HepG2 (cell line): ENCODE measurements around the gene OPRL1. TPM values are rescaled to one million over a fixed set of nuclear protein-coding genes. Genes with fewer than 3 reads are reported as not detected.

Source experiments
- CBFB ChIP-seq: sonication (generic); formaldehyde crosslinking; IDR thresholded peaks from 2 replicates; pipeline ENCODE4 v1.4.0; 2020; ENCODE audit warnings: missing genetic modification reagents
- HOXA9 ChIP-seq: sonication (generic); formaldehyde crosslinking; IDR thresholded peaks from 2 replicates; pipeline ENCODE4 v1.8.1; 2022; ENCODE audit warnings: missing genetic modification reagents, mild to moderate bottlenecking, moderate library complexity, borderline replicate concordance
- JUN ChIP-seq: sonication (generic); formaldehyde crosslinking; IDR thresholded peaks from 2 replicates; pipeline ENCODE4 v1.4.0; 2020; ENCODE audit warnings: mild to moderate bottlenecking, missing genetic modification reagents
- MZF1 ChIP-seq: sonication (generic); formaldehyde crosslinking; IDR thresholded peaks from 2 replicates; pipeline ENCODE4 v1.8.1; 2023; ENCODE audit warnings: mild to moderate bottlenecking, missing genetic modification reagents, borderline replicate concordance
- NAIF1 ChIP-seq: sonication (generic); formaldehyde crosslinking; IDR thresholded peaks from 2 replicates; pipeline ENCODE4 v1.5.0; 2020; ENCODE audit warnings: mild to moderate bottlenecking, missing genetic modification reagents, borderline replicate concordance
- RORA ChIP-seq: sonication (generic); formaldehyde crosslinking; IDR thresholded peaks from 2 replicates; pipeline ENCODE4 v1.5.0; 2020; ENCODE audit warnings: mild to moderate bottlenecking, missing genetic modification reagents, moderate library complexity
- TOPORS ChIP-seq: sonication (generic); formaldehyde crosslinking; IDR thresholded peaks from 2 replicates; pipeline ENCODE4 v1.8.0; 2023; ENCODE audit warnings: mild to moderate bottlenecking, missing genetic modification reagents
- ZNF207 ChIP-seq: fragments of 450-650 bp; IDR thresholded peaks from 2 replicates; pipeline ENCODE4 v1.6.1; 2016; ENCODE audit warnings: antibody characterized with exemption, borderline replicate concordance
- ZNF329 ChIP-seq: sonication (generic); formaldehyde crosslinking; IDR thresholded peaks from 2 replicates; pipeline ENCODE4 v1.9.0; 2021; ENCODE audit warnings: low read depth, mild to moderate bottlenecking, missing genetic modification reagents
- ZNF333 ChIP-seq: sonication (generic); formaldehyde crosslinking; IDR thresholded peaks from 2 replicates; pipeline ENCODE4 v1.4.0; 2020; ENCODE audit warnings: mild to moderate bottlenecking, missing genetic modification reagents, borderline replicate concordance
- ZNF343 ChIP-seq: sonication (generic); formaldehyde crosslinking; IDR thresholded peaks from 2 replicates; pipeline ENCODE4 v1.4.0; 2020; ENCODE audit warnings: mild to moderate bottlenecking, missing genetic modification reagents
- ZNF501 ChIP-seq: sonication (generic); formaldehyde crosslinking; IDR thresholded peaks from 2 replicates; pipeline ENCODE4 v1.5.1; 2020; ENCODE audit warnings: mild to moderate bottlenecking, moderate library complexity, missing genetic modification reagents
- ZNF556 ChIP-seq: sonication (generic); formaldehyde crosslinking; IDR thresholded peaks from 2 replicates; pipeline ENCODE4 v1.4.0; 2020; ENCODE audit warnings: mild to moderate bottlenecking, missing genetic modification reagents, borderline replicate concordance
- ZNF569 ChIP-seq: sonication (generic); formaldehyde crosslinking; IDR thresholded peaks from 2 replicates; pipeline ENCODE4 v1.5.0; 2020; ENCODE audit warnings: mild to moderate bottlenecking, missing genetic modification reagents, moderate library complexity, borderline replicate concordance
- ZSCAN25 ChIP-seq: sonication (generic); formaldehyde crosslinking; IDR thresholded peaks from 2 replicates; pipeline ENCODE4 v1.8.0; 2022; ENCODE audit warnings: mild to moderate bottlenecking, missing genetic modification reagents
- polyA plus RNA-seq, 8 experiments: library from polyadenylated mRNA; depleted of rRNA in 3 of 8; stranded (reverse) in 7 of 8; unstranded in 1 of 8; fragments of >200 nt; fragmentation: Illumina TruSeq in 4 of 8; extraction: Trizol in 4 of 8; gene quantifications; 2 replicates each; pipeline versions ENCODE4 v1.2.1 to v1.2.3, GENCODE V29; 2011 to 2016; ENCODE audit warnings: low read depth in 4 of 8, missing spikeins in 1 of 8, mixed read lengths in 1 of 8; ENCODE audit not compliant: insufficient read depth in 1 of 8
- total RNA-seq, 5 experiments: library from RNA; depleted of rRNA; stranded (reverse); fragments of >200 nt; fragmentation: Illumina TruSeq; extraction: Trizol; gene quantifications; 2 replicates each; pipeline ENCODE4 v1.2.3, GENCODE V29; 2016; ENCODE audit warnings: low read depth in 1 of 5
- TF ChIP-seq, protein P1 (sequence below): fragments of 450-650 bp; IDR thresholded peaks from 2 replicates; pipeline ENCODE4 v1.6.1; 2017
- TF ChIP-seq, protein P2 (sequence below): sonication (generic); formaldehyde crosslinking; IDR thresholded peaks from 2 replicates; pipeline ENCODE4 v1.4.0; 2020; ENCODE audit warnings: missing genetic modification reagents
- TF ChIP-seq, protein P3 (sequence below): sonication (generic); formaldehyde crosslinking; IDR thresholded peaks from 2 replicates; pipeline ENCODE4 v1.8.1; 2023; ENCODE audit warnings: mild to moderate bottlenecking, missing genetic modification reagents, borderline replicate concordance
- TF ChIP-seq, protein P4 (sequence below): sonication (generic); formaldehyde crosslinking; IDR thresholded peaks from 2 replicates; pipeline ENCODE4 v1.8.1; 2022; ENCODE audit warnings: mild to moderate bottlenecking, missing genetic modification reagents
- TF ChIP-seq, protein P5 (sequence below): sonication (generic); formaldehyde crosslinking; IDR thresholded peaks from 2 replicates; pipeline ENCODE4 v1.4.0; 2020; ENCODE audit warnings: missing genetic modification reagents, borderline replicate concordance
- TF ChIP-seq, protein P6 (sequence below): sonication (generic); formaldehyde crosslinking; IDR thresholded peaks from 2 replicates; pipeline ENCODE4 v1.5.1; 2020; ENCODE audit warnings: missing genetic modification reagents, mild to moderate bottlenecking, borderline replicate concordance

The OPRL1 gene
- total and polyA plus RNA-seq, 2 of the 13 experiments (the other 11 are each of a cell fraction or from before 2014, with no cell fraction given), result 0.35 to 0.71 TPM

DNA sequence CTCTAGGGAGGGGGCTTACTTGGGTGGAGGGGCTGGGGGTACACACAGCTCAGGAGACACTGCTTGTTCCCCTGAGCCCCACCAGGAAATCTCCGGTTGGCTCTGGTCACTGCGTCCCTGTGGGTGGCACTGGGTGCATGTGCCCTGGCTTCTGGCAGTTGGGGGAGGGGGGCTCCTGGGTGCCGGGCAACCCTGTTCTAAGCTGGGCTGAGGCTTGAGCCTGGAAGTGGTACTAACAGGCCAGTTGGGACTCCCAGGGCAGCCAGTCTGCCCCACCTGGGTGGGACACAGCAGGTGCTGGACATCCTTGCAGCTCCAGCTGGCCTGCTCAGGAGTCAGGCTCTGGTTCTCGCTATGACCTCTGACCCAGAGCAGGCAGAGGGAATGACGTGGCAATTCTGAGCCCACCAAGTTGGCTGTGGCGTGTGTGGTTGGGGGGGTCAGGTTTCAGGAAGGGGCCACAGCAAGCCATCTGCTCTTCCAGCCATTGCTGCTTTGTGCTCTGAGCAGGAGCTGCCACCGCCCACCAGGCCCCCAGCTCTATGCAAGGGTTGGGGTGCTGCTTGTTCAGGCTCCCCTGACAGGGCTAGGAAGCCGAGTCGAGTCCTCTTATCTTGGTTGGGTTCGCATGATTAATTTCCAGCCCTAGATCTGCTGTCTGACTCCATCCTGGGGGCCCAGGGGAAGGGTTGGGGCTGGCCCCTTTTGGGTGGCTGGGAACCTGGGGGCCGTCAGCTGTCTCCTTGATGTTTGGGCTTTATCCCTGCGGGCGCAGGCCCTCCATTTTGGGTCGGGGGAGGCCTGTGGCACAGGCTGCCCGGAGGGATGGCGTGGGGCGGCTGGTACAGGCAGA is 43.3 kb upstream of the OPRL1 start (continued):
- TF ChIP-seq JUN (CRISPR knock-in tag) (no peak), TOPORS (0 out of 2 replicates have a peak, but pooled peaks have one; percentile 78), ZSCAN25 (CRISPR knock-in tag) (no peak), HOXA9 (CRISPR knock-in tag) (no peak), ZNF501 (CRISPR knock-in tag) (no peak), ZNF343 (CRISPR knock-in tag) (no peak), CBFB (CRISPR knock-in tag) (no peak; the same call in 1 of the 2 replicates), ZNF556 (CRISPR knock-in tag) (no peak), RORA (CRISPR knock-in tag) (no peak), ZNF569 (no peak), ZNF329 (CRISPR knock-in tag) (no peak), NAIF1 (CRISPR knock-in tag) (peak; percentile 2; the same call in 1 of the 2 replicates), ZNF207 (no peak), ZNF333 (CRISPR knock-in tag) (peak; percentile 93), MZF1 (CRISPR knock-in tag) (no peak)
- TF ChIP-seq, protein P1, sequence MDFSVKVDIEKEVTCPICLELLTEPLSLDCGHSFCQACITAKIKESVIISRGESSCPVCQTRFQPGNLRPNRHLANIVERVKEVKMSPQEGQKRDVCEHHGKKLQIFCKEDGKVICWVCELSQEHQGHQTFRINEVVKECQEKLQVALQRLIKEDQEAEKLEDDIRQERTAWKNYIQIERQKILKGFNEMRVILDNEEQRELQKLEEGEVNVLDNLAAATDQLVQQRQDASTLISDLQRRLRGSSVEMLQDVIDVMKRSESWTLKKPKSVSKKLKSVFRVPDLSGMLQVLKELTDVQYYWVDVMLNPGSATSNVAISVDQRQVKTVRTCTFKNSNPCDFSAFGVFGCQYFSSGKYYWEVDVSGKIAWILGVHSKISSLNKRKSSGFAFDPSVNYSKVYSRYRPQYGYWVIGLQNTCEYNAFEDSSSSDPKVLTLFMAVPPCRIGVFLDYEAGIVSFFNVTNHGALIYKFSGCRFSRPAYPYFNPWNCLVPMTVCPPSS, result no peak
- TF ChIP-seq, protein P2, sequence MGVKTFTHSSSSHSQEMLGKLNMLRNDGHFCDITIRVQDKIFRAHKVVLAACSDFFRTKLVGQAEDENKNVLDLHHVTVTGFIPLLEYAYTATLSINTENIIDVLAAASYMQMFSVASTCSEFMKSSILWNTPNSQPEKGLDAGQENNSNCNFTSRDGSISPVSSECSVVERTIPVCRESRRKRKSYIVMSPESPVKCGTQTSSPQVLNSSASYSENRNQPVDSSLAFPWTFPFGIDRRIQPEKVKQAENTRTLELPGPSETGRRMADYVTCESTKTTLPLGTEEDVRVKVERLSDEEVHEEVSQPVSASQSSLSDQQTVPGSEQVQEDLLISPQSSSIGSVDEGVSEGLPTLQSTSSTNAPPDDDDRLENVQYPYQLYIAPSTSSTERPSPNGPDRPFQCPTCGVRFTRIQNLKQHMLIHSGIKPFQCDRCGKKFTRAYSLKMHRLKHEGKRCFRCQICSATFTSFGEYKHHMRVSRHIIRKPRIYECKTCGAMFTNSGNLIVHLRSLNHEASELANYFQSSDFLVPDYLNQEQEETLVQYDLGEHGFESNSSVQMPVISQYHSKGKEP (CRISPR knock-in tag), result no peak
- TF ChIP-seq, protein P3, sequence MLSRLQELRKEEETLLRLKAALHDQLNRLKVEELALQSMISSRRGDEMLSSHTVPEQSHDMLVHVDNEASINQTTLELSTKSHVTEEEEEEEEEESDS (CRISPR knock-in tag), result 0 out of 2 replicates have a peak, but pooled peaks have one; percentile 58
- TF ChIP-seq, protein P4, sequence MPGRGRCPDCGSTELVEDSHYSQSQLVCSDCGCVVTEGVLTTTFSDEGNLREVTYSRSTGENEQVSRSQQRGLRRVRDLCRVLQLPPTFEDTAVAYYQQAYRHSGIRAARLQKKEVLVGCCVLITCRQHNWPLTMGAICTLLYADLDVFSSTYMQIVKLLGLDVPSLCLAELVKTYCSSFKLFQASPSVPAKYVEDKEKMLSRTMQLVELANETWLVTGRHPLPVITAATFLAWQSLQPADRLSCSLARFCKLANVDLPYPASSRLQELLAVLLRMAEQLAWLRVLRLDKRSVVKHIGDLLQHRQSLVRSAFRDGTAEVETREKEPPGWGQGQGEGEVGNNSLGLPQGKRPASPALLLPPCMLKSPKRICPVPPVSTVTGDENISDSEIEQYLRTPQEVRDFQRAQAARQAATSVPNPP (CRISPR knock-in tag), result no peak
- TF ChIP-seq, protein P5, sequence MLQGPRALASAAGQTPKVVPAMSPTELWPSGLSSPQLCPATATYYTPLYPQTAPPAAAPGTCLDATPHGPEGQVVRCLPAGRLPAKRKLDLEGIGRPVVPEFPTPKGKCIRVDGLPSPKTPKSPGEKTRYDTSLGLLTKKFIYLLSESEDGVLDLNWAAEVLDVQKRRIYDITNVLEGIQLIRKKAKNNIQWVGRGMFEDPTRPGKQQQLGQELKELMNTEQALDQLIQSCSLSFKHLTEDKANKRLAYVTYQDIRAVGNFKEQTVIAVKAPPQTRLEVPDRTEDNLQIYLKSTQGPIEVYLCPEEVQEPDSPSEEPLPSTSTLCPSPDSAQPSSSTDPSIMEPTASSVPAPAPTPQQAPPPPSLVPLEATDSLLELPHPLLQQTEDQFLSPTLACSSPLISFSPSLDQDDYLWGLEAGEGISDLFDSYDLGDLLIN (CRISPR knock-in tag), result no peak
- TF ChIP-seq, protein P6, sequence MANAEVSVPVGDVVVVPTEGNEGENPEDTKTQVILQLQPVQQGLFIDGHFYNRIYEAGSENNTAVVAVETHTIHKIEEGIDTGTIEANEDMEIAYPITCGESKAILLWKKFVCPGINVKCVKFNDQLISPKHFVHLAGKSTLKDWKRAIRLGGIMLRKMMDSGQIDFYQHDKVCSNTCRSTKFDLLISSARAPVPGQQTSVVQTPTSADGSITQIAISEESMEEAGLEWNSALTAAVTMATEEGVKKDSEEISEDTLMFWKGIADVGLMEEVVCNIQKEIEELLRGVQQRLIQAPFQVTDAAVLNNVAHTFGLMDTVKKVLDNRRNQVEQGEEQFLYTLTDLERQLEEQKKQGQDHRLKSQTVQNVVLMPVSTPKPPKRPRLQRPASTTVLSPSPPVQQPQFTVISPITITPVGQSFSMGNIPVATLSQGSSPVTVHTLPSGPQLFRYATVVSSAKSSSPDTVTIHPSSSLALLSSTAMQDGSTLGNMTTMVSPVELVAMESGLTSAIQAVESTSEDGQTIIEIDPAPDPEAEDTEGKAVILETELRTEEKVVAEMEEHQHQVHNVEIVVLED (CRISPR knock-in tag), result peak; percentile 16
